ENCODE data around the gene IQGAP1. TPM values are rescaled to one million over a fixed set of nuclear protein-coding genes. Genes with fewer than 3 reads are reported as not detected.

Gene IQGAP1
- total RNA-seq, 1 experiment from 2014 or later: 100 TPM

Other genes starting within 250 kb of the IQGAP1 start
- gene SEMA4B, start 186.9 kb upstream of the IQGAP1 start, total RNA-seq (2014; rRNA removed; shearing (Covaris generic)): 2.1 and 2.2 TPM in 2 replicates
- gene CIB1, start 154.3 kb upstream of the IQGAP1 start, total RNA-seq (2014; rRNA removed; shearing (Covaris generic)): 12.7 and 15.6 TPM in 2 replicates
- gene GDPGP1, start 154.0 kb upstream of the IQGAP1 start, total RNA-seq (2014; rRNA removed; shearing (Covaris generic)): 1.8 and 2.7 TPM in 2 replicates
- not detected in 2 replicates for gene TTLL13, start 138.7 kb upstream of the IQGAP1 start, total RNA-seq (2014; rRNA removed; shearing (Covaris generic))
- 88.9 and 93.4 TPM in 2 replicates for gene NGRN, start 122.6 kb upstream of the IQGAP1 start, total RNA-seq (2014; rRNA removed; shearing (Covaris generic))
- gene ZNF774, start 36.0 kb upstream of the IQGAP1 start, total RNA-seq (2014; rRNA removed; shearing (Covaris generic)): 1.1 and 1.8 TPM in 2 replicates
- gene CRTC3, start 141.7 kb downstream of the IQGAP1 start, total RNA-seq (2014; rRNA removed; shearing (Covaris generic)): 13.4 and 15.5 TPM in 2 replicates

All from SJCRH30 (cell line).